ENCODE measurements around the gene LARP1B. TPM values are rescaled to one million over a fixed set of nuclear protein-coding genes. Genes with fewer than 3 reads are reported as not detected.
"Not testable (repeated sequence)": the region's sequence is repeated elsewhere in the genome, so short reads cannot be mapped to it uniquely, and the experiment has no call there.

The LARP1B gene
- total RNA-seq, 1 donor = 27.9 TPM

- TF ChIP-seq CTCF (IDR thresholded peaks at IDR 0.05; ENCODE audit: extremely low read depth, low read depth, low read length) = no peak
- Histone ChIP-seq H2AFZ (ENCODE audit: low read length) (no peak overlapping the region), H3K27ac (ENCODE audit: low read depth, low read length) (no peak overlapping the region), H3K4me2 (ENCODE audit: insufficient read depth, low read length) (no peak overlapping the region), H3K4me1 (ENCODE audit: insufficient read depth, low read length) (no peaks in the 10 kb centered on the region), H3K27me3 (ENCODE audit: insufficient read depth, low read length) (no peaks in the 10 kb centered on the region), H3K79me2 (ENCODE audit: insufficient read depth, low read length) (no peaks in the 10 kb centered on the region), H3K36me3 (ENCODE audit: insufficient read depth, low read length) (no peaks in the 10 kb centered on the region), H3K4me3 (ENCODE audit: insufficient read depth, low read length) (no peak overlapping the region), H4K20me1 (ENCODE audit: insufficient read depth, low read length) (no peaks in the 10 kb centered on the region), H3K9me3 (ENCODE audit: low read depth, low read length) (peaks cover 5% of the 10 kb centered on the region)
- DNase-seq (ENCODE audit: insufficient read length, low spot score, missing footprints) = no peak
Observed at GRCh38 chr4:128249787-128250668, 188.9 kb downstream of the LARP1B start.

GRCh38 chr4:128255906-128256305, 194.8 kb downstream of the LARP1B start:
- Histone ChIP-seq H2AFZ (ENCODE audit: low read length) (no peak overlapping the region), H3K36me3 (ENCODE audit: insufficient read depth, low read length) (no peaks in the 10 kb centered on the region), H3K9me3 (ENCODE audit: low read depth, low read length) (no peaks in the 10 kb centered on the region), H3K27ac (ENCODE audit: low read depth, low read length) (no peak overlapping the region), H3K4me1 (ENCODE audit: insufficient read depth, low read length) (no peaks in the 10 kb centered on the region), H3K79me2 (ENCODE audit: insufficient read depth, low read length) (no peaks in the 10 kb centered on the region), H4K20me1 (ENCODE audit: insufficient read depth, low read length) (no peaks in the 10 kb centered on the region), H3K4me2 (ENCODE audit: insufficient read depth, low read length) (no peak overlapping the region), H3K27me3 (ENCODE audit: insufficient read depth, low read length) (no peaks in the 10 kb centered on the region), H3K4me3 (ENCODE audit: insufficient read depth, low read length) (no peak overlapping the region)
- TF ChIP-seq CTCF (IDR thresholded peaks at IDR 0.05; ENCODE audit: extremely low read depth, low read depth, low read length) = no peak
- DNase-seq (ENCODE audit: insufficient read length, low spot score, missing footprints) = no peak

GRCh38 chr4:128256539-128256938, 195.4 kb downstream of the LARP1B start:
- H3K27ac ChIP-seq (ENCODE audit: low read depth, low read length) = no peak overlapping the region
- TF ChIP-seq CTCF (IDR thresholded peaks at IDR 0.05; ENCODE audit: extremely low read depth, low read depth, low read length) = no peak
- H3K27me3 ChIP-seq (ENCODE audit: insufficient read depth, low read length) = no peaks in the 10 kb centered on the region
- H3K9me3 ChIP-seq (ENCODE audit: low read depth, low read length) = no peaks in the 10 kb centered on the region
- H3K4me3 ChIP-seq (ENCODE audit: insufficient read depth, low read length) = no peak overlapping the region
- H3K79me2 ChIP-seq (ENCODE audit: insufficient read depth, low read length) = no peaks in the 10 kb centered on the region
- no peak overlapping the region for H2AFZ ChIP-seq (ENCODE audit: low read length)
- H3K4me2 ChIP-seq (ENCODE audit: insufficient read depth, low read length) = no peak overlapping the region
- no peak for DNase-seq (ENCODE audit: insufficient read length, low spot score, missing footprints)
- no peaks in the 10 kb centered on the region for H3K36me3 ChIP-seq (ENCODE audit: insufficient read depth, low read length)
- no peaks in the 10 kb centered on the region for H4K20me1 ChIP-seq (ENCODE audit: insufficient read depth, low read length)
- H3K4me1 ChIP-seq (ENCODE audit: insufficient read depth, low read length) = no peaks in the 10 kb centered on the region

GRCh38 chr4:128258166-128258565, 197.1 kb downstream of the LARP1B start:
- H4K20me1 ChIP-seq (ENCODE audit: insufficient read depth, low read length); DNase-seq (ENCODE audit: insufficient read length, low spot score, missing footprints); H3K4me2 ChIP-seq (ENCODE audit: insufficient read depth, low read length); H3K4me3 ChIP-seq (ENCODE audit: insufficient read depth, low read length); H3K4me1 ChIP-seq (ENCODE audit: insufficient read depth, low read length); H3K36me3 ChIP-seq (ENCODE audit: insufficient read depth, low read length); H3K9me3 ChIP-seq (ENCODE audit: low read depth, low read length); H3K79me2 ChIP-seq (ENCODE audit: insufficient read depth, low read length); H3K27ac ChIP-seq (ENCODE audit: low read depth, low read length); H3K27me3 ChIP-seq (ENCODE audit: insufficient read depth, low read length): not testable (repeated sequence)
- H2AFZ ChIP-seq (ENCODE audit: low read length) = peak overlapping the region; percentile 22

GRCh38 chr4:128259889-128260288, 198.8 kb downstream of the LARP1B start:
- not testable (repeated sequence) for H3K27ac ChIP-seq (ENCODE audit: low read depth, low read length); H3K79me2 ChIP-seq (ENCODE audit: insufficient read depth, low read length); H3K4me2 ChIP-seq (ENCODE audit: insufficient read depth, low read length)

More at GRCh38 chr4:128259889-128260288, 198.8 kb downstream of the LARP1B start:
- not testable (repeated sequence) for H3K4me3 ChIP-seq (ENCODE audit: insufficient read depth, low read length); H3K36me3 ChIP-seq (ENCODE audit: insufficient read depth, low read length); DNase-seq (ENCODE audit: insufficient read length, low spot score, missing footprints); H3K4me1 ChIP-seq (ENCODE audit: insufficient read depth, low read length); H3K27me3 ChIP-seq (ENCODE audit: insufficient read depth, low read length); H3K9me3 ChIP-seq (ENCODE audit: low read depth, low read length); H4K20me1 ChIP-seq (ENCODE audit: insufficient read depth, low read length); H2AFZ ChIP-seq (ENCODE audit: low read length)
